ENCODE measurements around the gene ABTB1.

DNA sequence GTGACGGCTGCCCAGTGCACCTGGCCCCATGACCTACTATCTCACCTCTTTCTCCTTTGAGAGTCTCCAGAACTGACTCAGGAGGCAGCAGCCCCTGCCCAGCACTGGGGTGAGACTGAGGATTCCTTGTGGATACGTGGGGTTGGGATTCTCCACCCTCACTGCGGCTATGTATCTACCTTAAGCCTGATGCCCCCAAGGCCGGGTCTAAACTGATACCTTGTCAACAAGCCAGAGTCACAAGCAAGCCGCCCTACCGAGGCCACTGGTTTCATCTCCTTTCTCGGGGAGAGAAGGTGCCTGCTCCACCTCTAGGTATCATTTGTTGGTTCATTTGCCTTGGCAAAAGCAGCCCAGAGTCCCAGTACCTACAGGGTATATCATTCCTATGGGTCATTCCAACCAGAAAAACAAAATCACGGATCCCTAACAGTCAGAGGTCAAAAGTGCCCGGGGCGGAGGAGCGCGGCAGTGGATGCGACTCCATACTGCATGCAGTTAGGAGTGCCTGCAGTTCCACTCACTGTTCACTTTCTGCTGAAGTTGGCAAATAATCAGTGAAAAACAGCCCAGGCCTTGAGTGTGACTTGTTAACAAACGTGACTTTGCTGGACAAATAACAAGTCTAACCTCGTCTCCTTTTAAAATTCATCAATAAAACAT is 47.5 kb downstream of the ABTB1 start:
- no peak for TF ChIP-seq ZNF274 (IDR thresholded peaks at IDR 0.05; ENCODE audit: low read depth, low read length)
- no peak for TF ChIP-seq YY1 (IDR thresholded peaks at IDR 0.05; ENCODE audit: insufficient read depth, insufficient read length)
- TF ChIP-seq SUZ12 (IDR thresholded peaks at IDR 0.05; ENCODE audit: extremely low read depth, insufficient read depth, insufficient read length) = no peak
